Measurements from ENCODE around the gene NUFIP1.

NUFIP1 gene

DNA sequence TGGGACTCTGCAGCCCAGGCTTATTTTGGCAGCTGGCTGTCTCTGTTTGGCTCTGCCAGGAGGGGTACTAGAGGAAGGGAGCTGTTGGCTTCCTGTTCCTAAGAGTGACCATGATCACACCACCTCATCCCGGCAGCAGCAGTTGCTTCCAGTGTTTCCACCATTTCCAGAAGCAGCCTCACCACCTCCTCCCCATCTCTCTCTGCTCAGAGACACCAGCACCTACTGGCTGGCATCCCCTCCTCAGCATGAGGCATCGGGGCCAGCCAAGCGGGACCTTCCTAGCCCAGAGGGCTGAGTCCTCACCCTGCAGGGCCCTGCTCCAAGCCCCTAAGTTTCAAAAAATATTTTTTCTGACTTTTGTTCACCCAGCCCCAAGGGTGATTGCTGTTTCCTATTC lies 59.0 kb downstream of the NUFIP1 start:
- no peak for TF ChIP-seq SIN3A (IDR thresholded peaks at IDR 0.05; ENCODE audit: borderline replicate concordance, insufficient read depth, low read length)
- TF ChIP-seq, protein P1, sequence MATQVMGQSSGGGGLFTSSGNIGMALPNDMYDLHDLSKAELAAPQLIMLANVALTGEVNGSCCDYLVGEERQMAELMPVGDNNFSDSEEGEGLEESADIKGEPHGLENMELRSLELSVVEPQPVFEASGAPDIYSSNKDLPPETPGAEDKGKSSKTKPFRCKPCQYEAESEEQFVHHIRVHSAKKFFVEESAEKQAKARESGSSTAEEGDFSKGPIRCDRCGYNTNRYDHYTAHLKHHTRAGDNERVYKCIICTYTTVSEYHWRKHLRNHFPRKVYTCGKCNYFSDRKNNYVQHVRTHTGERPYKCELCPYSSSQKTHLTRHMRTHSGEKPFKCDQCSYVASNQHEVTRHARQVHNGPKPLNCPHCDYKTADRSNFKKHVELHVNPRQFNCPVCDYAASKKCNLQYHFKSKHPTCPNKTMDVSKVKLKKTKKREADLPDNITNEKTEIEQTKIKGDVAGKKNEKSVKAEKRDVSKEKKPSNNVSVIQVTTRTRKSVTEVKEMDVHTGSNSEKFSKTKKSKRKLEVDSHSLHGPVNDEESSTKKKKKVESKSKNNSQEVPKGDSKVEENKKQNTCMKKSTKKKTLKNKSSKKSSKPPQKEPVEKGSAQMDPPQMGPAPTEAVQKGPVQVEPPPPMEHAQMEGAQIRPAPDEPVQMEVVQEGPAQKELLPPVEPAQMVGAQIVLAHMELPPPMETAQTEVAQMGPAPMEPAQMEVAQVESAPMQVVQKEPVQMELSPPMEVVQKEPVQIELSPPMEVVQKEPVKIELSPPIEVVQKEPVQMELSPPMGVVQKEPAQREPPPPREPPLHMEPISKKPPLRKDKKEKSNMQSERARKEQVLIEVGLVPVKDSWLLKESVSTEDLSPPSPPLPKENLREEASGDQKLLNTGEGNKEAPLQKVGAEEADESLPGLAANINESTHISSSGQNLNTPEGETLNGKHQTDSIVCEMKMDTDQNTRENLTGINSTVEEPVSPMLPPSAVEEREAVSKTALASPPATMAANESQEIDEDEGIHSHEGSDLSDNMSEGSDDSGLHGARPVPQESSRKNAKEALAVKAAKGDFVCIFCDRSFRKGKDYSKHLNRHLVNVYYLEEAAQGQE (IDR thresholded peaks at IDR 0.05; ENCODE audit: insufficient read depth in 1 of 2, low read depth in 2 of 2, low read length in 2 of 2) = no peak
- no peak for TF ChIP-seq FOXP2 (optimal IDR thresholded peaks at IDR 0.05; ENCODE audit: borderline replicate concordance, extremely low read depth, extremely low read length, insufficient read depth)
- no peak for TF ChIP-seq POLR2AphosphoS5 (IDR thresholded peaks at IDR 0.05; ENCODE audit: low read depth, low read length)
- no peak for TF ChIP-seq TAF1 (IDR thresholded peaks at IDR 0.05; ENCODE audit: borderline replicate concordance, insufficient read depth, low read length)

DNA sequence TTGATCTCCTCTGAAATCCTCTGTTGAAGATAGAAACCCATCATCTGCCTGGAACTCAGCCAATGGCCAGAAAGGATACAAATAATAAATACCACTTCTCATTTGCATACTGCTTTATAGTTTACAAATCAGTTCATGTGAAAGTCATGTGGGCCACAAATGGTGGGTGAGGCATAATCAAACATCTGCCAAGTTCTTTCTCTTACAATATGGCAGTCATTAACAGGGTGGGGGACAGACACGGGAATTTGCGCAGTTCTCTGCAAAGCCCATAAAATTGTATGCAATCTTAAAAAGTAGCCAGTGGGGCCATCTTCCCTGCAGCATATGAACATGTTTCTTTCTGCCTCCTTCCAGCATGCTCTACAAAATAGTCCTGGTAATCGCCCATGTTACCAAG lies 59.6 kb downstream of the NUFIP1 start:
- TF ChIP-seq SIN3A (IDR thresholded peaks at IDR 0.05; ENCODE audit: borderline replicate concordance, insufficient read depth, low read length) (no peak), POLR2AphosphoS5 (IDR thresholded peaks at IDR 0.05; ENCODE audit: low read depth, low read length) (no peak), FOXP2 (optimal IDR thresholded peaks at IDR 0.05; ENCODE audit: borderline replicate concordance, extremely low read depth, extremely low read length, insufficient read depth) (no peak), TAF1 (IDR thresholded peaks at IDR 0.05; ENCODE audit: borderline replicate concordance, insufficient read depth, low read length) (no peak)
- TF ChIP-seq, protein P1 (IDR thresholded peaks at IDR 0.05; ENCODE audit: insufficient read depth in 1 of 2, low read depth in 2 of 2, low read length in 2 of 2) = no peak

DNA sequence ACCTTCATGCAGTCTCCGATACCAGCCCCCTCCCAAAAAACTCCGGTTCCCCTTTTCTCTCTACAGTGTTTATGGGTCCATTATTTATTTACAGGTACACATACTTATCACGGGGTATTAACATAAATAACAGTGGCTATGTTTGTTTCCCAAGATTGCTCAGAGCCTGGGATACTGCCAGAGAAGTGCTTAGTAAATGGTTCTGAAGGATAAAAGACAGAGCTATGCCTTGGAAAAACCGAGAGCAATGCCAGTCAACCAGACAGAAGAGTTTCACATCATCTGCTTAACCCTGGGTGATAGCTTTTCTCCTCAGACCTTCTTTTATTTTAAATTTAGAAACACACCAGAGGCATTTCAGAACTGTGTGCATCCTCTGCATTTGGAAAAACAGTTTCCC lies 61.3 kb downstream of the NUFIP1 start:
- no peak for TF ChIP-seq TAF1 (IDR thresholded peaks at IDR 0.05; ENCODE audit: borderline replicate concordance, insufficient read depth, low read length)
- TF ChIP-seq SIN3A (IDR thresholded peaks at IDR 0.05; ENCODE audit: borderline replicate concordance, insufficient read depth, low read length) = no peak
- TF ChIP-seq, protein P1 (IDR thresholded peaks at IDR 0.05; ENCODE audit: insufficient read depth in 1 of 2, low read depth in 2 of 2, low read length in 2 of 2) = no peak
- no peak for TF ChIP-seq FOXP2 (optimal IDR thresholded peaks at IDR 0.05; ENCODE audit: borderline replicate concordance, extremely low read depth, extremely low read length, insufficient read depth)
- TF ChIP-seq POLR2AphosphoS5 (IDR thresholded peaks at IDR 0.05; ENCODE audit: low read depth, low read length) = no peak

DNA sequence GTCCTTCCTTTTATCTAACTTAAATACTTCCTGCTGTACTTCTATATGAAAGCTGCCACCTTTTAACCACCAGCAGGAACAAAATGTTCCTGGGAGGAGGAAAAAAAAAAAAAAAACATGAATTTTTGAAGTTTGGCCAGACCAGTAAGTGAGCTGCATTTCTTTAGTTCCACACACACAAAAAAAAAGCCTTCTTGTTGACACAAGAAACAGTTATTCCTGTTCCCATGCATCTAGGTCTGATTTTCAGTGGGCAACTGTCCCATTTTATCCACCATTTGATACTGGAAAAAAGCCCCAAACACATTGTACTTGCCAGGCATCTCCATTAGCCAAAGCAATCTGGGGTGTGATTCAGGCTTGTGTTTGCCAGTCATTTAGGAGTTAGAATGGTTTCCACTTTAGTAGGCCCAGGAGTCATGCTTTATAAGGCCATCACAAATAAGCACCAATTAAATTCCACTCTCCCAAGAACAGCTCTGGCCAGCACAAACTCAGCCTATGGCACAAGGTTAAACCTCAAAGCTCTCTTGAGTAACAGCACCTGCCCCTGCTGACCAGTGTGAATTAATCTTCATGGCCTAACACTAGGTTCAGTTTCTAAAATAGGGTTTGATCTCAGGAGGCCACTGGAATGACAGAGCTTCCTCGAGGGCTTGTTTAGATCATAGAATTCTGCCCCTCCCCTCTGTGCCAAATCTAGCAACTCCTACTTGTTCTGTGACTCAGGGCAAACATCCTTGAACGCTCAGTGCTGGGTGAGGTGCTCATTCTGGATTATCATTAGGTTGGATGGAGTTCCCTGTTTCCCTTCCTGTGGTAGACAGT lies 67.1 kb downstream of the NUFIP1 start:
- TF ChIP-seq FOXP2 (optimal IDR thresholded peaks at IDR 0.05; ENCODE audit: borderline replicate concordance, extremely low read depth, extremely low read length, insufficient read depth) (no peak), POLR2AphosphoS5 (IDR thresholded peaks at IDR 0.05; ENCODE audit: low read depth, low read length) (no peak), TAF1 (IDR thresholded peaks at IDR 0.05; ENCODE audit: borderline replicate concordance, insufficient read depth, low read length) (no peak), SIN3A (IDR thresholded peaks at IDR 0.05; ENCODE audit: borderline replicate concordance, insufficient read depth, low read length) (no peak)
- TF ChIP-seq, protein P1 (IDR thresholded peaks at IDR 0.05; ENCODE audit: insufficient read depth in 1 of 2, low read depth in 2 of 2, low read length in 2 of 2) = no peak

Measured in PFSK-1 (cell line).